Mesenchymal stem cell (in vitro differentiated cells and primary cell): ENCODE results near the gene QPCT. TPM values are rescaled to one million over a fixed set of nuclear protein-coding genes. Genes with fewer than 3 reads are reported as not detected.

Experiments used
- small RNA-seq: library from polyadenylated mRNA; stranded (forward); fragments of <200 nt; extraction: miRNeasy Mini kit (QIAGEN cat#:217004); gene quantifications from one replicate; pipeline ENCODE3, GENCODE V24; 2013; ENCODE audit warnings: low read depth

Gene QPCT

Small RNA genes within 50 kb of the gene (small RNA-seq; reads per million reads assigned to genes)
- gene RNU6-939P = not detected
